Mesendoderm (in vitro differentiated cells): ENCODE data around the gene SHROOM2.
A peak's percentile ranks its signal among the peaks of the same experiment; 100 is the strongest.
"Not testable (repeated sequence)": the region's sequence is repeated elsewhere in the genome, so short reads cannot be mapped to it uniquely, and the experiment has no call there.

Experiments
- DNase-seq: peaks from one replicate; pipeline ENCODE4 v3.0.0; 2013
- H2AK5ac ChIP-seq: 2 replicates; pipeline ENCODE4 v1.6.1; 2013; ENCODE audit warnings: low read length, inconsistent platforms
- H2BK120ac ChIP-seq: 2 replicates; pipeline ENCODE4 v1.6.1; 2013; ENCODE audit warnings: low read depth, mild to moderate bottlenecking, low read length, moderate library complexity, mixed read lengths
- H2BK15ac ChIP-seq: replicated peaks from 2 replicates; pipeline ENCODE4 v1.6.1; 2013; ENCODE audit warnings: low read depth, mild to moderate bottlenecking, moderate library complexity
- H2BK5ac ChIP-seq: 2 replicates; pipeline ENCODE4 v1.6.1; 2013; ENCODE audit warnings: low read length, inconsistent platforms
- H3K18ac ChIP-seq: 2 replicates; pipeline ENCODE4 v1.6.1; 2013; ENCODE audit warnings: mild to moderate bottlenecking, low read length, mixed read lengths
- H3K23ac ChIP-seq: one replicate; pipeline ENCODE4 v1.6.1; 2013; ENCODE audit warnings: low read length
- H3K27ac ChIP-seq: 2 replicates; pipeline ENCODE4 v1.5.1; 2013; ENCODE audit warnings: low read depth, mild to moderate bottlenecking, inconsistent platforms, low read length, moderate library complexity
- H3K27me3 ChIP-seq: 2 replicates; pipeline ENCODE4 v1.6.1; 2013; ENCODE audit warnings: low read length, control low read depth, mild to moderate bottlenecking, inconsistent platforms; ENCODE audit not compliant: insufficient read depth, poor library complexity
- H3K36me3 ChIP-seq: 2 replicates; pipeline ENCODE4 v1.6.1; 2013; ENCODE audit warnings: low read length, inconsistent platforms; ENCODE audit not compliant: control insufficient read depth, insufficient read depth
- H3K4ac ChIP-seq: one replicate; pipeline ENCODE4 v1.6.1; 2013; ENCODE audit warnings: low read depth, mild to moderate bottlenecking, low read length, moderate library complexity
- H3K4me1 ChIP-seq: 2 replicates; pipeline ENCODE4 v1.6.1; 2013; ENCODE audit warnings: low read depth, low read length, inconsistent platforms; ENCODE audit not compliant: control insufficient read depth
- H3K4me2 ChIP-seq: 2 replicates; pipeline ENCODE4 v1.6.1; 2013; ENCODE audit warnings: low read length
- H3K4me3 ChIP-seq: 2 replicates; pipeline ENCODE4 v1.5.1; 2013; ENCODE audit warnings: mild to moderate bottlenecking, low read length
- H3K56ac ChIP-seq: one replicate; pipeline ENCODE4 v1.6.1; 2013; ENCODE audit warnings: low read length
- H3K79me1 ChIP-seq: 2 replicates; pipeline ENCODE4 v1.6.1; 2013; ENCODE audit warnings: low read length, inconsistent platforms
- H3K79me2 ChIP-seq: 2 replicates; pipeline ENCODE4 v1.6.1; 2013; ENCODE audit warnings: mild to moderate bottlenecking, low read length; ENCODE audit not compliant: control insufficient read depth, insufficient read depth
- H3K9ac ChIP-seq: 2 replicates; pipeline ENCODE4 v1.6.1; 2013; ENCODE audit warnings: low read length, inconsistent platforms
- H4K5ac ChIP-seq: one replicate; pipeline ENCODE4 v1.6.1; 2013; ENCODE audit warnings: low read length
- H4K8ac ChIP-seq: one replicate; pipeline ENCODE4 v1.6.1; 2013; ENCODE audit warnings: low read depth, mild to moderate bottlenecking, control low read depth, low read length, moderate library complexity
- WGBS: extraction: QIAGEN DNeasy Blood & Tissue Kit; methylation state at CpG from one replicate; pipeline ENCODE4 v1.1.7; 2013; ENCODE audit warnings: low lambda C conversion rate, missing lambda C conversion rate; ENCODE audit not compliant: insufficient coverage; ENCODE audit errors: extremely low coverage; 5-methylcytosine and 5-hydroxymethylcytosine counted together

Gene SHROOM2

GRCh38 chrX:9759337-9759736, 26.9 kb upstream of the SHROOM2 start:
- no CpG with 5 or more reads among the region's 8 CpGs for WGBS
- no peak overlapping the region for H3K4me3 ChIP-seq

GRCh38 chrX:9765072-9765736, 21.0 kb upstream of the SHROOM2 start:
- Histone ChIP-seq H3K9ac (peak overlapping the region; percentile 68), H2AK5ac (no peak overlapping the region), H3K4me2 (peak overlapping the region; percentile 25), H3K23ac (no peak overlapping the region), H2BK120ac (no peak overlapping the region), H3K56ac (peak overlapping the region; percentile 85), H3K18ac (peak overlapping the region; percentile 2), H3K27ac (no peak overlapping the region), H3K4ac (no peak overlapping the region), H3K79me2 (no peaks in the 10 kb centered on the region), H2BK5ac (no peak overlapping the region), H3K4me1 (no peaks in the 10 kb centered on the region), H3K79me1 (no peaks in the 10 kb centered on the region), H2BK15ac (no peak overlapping the region), H3K36me3 (no peaks in the 10 kb centered on the region), H3K4me3 (peak overlapping the region; percentile 24), H4K5ac (no peak overlapping the region), H4K8ac (no peak overlapping the region), H3K27me3 (no peaks in the 10 kb centered on the region)
- DNase-seq, result peak; percentile 42
- WGBS, result no CpG with 5 or more reads among the region's 67 CpGs

More at GRCh38 chrX:9759337-9759736, 26.9 kb upstream of the SHROOM2 start:
- Histone ChIP-seq H4K5ac (no peak overlapping the region), H3K4ac (no peak overlapping the region), H2AK5ac (no peak overlapping the region), H2BK15ac (no peak overlapping the region), H4K8ac (no peak overlapping the region), H3K79me1 (no peaks in the 10 kb centered on the region), H3K36me3 (no peaks in the 10 kb centered on the region), H3K23ac (no peak overlapping the region), H3K27me3 (no peaks in the 10 kb centered on the region), H3K56ac (no peak overlapping the region), H3K79me2 (no peaks in the 10 kb centered on the region), H3K4me1 (no peaks in the 10 kb centered on the region), H3K4me2 (no peak overlapping the region), H3K27ac (no peak overlapping the region), H3K9ac (no peak overlapping the region), H2BK120ac (no peak overlapping the region), H2BK5ac (no peak overlapping the region), H3K18ac (no peak overlapping the region)
- DNase-seq, result no peak

GRCh38 chrX:9765737-9766097, 20.5 kb upstream of the SHROOM2 start, which contains the start of gene GPR143:
Gene GPR143 (minus strand): TSS chrX:9765847. CDS start chrX:9765817, 30 bp downstream.
- Histone ChIP-seq H2BK5ac (no peak within 1 kb of the TSS), H3K79me1 (no peaks in the 10 kb centered on the region), H3K79me2 (no peaks in the 10 kb centered on the region), H3K36me3 (no peaks in the 10 kb centered on the region), H3K4me1 (no peaks in the 10 kb centered on the region), H3K27ac (no peak within 1 kb of the TSS), H2AK5ac (no peak within 1 kb of the TSS), H3K4me3 (peak within 1 kb of the TSS; percentile 24), H2BK15ac (no peak within 1 kb of the TSS), H3K27me3 (no peaks in the 10 kb centered on the region), H3K9ac (peak within 1 kb of the TSS; percentile 68), H2BK120ac (no peak within 1 kb of the TSS), H3K56ac (peak within 1 kb of the TSS; percentile 85), H4K8ac (no peak within 1 kb of the TSS), H4K5ac (no peak within 1 kb of the TSS), H3K4me2 (peak within 1 kb of the TSS; percentile 25), H3K4ac (no peak within 1 kb of the TSS), H3K23ac (no peak within 1 kb of the TSS), H3K18ac (peak within 1 kb of the TSS; percentile 2)
- WGBS, result no CpG with 5 or more reads among the region's 26 CpGs
- DNase-seq, result peak; percentile 63

- Histone ChIP-seq H3K27me3 (no peaks in the 10 kb centered on the region), H3K79me1 (no peaks in the 10 kb centered on the region), H2AK5ac (no peak overlapping the region), H3K23ac (no peak overlapping the region), H3K4me3 (no peak overlapping the region), H3K4me1 (no peaks in the 10 kb centered on the region), H3K36me3 (no peaks in the 10 kb centered on the region), H2BK120ac (no peak overlapping the region), H4K5ac (no peak overlapping the region), H3K18ac (peak overlapping the region; percentile 28), H3K27ac (no peak overlapping the region), H2BK15ac (no peak overlapping the region), H4K8ac (no peak overlapping the region), H3K4me2 (no peak overlapping the region), H3K79me2 (no peaks in the 10 kb centered on the region), H3K9ac (no peak overlapping the region), H3K56ac (no peak overlapping the region), H3K4ac (no peak overlapping the region), H2BK5ac (no peak overlapping the region)
- WGBS, result no CpG with 5 or more reads among the region's 6 CpGs
- no peak for DNase-seq
These were observed 18.9 kb upstream of the SHROOM2 start for GRCh38 chrX:9767375-9767774.

- not testable (repeated sequence) for H2BK120ac ChIP-seq, H3K36me3 ChIP-seq, H3K56ac ChIP-seq, H3K79me1 ChIP-seq, DNase-seq, H4K5ac ChIP-seq, H3K18ac ChIP-seq, H3K4me2 ChIP-seq, H2BK5ac ChIP-seq, H3K27me3 ChIP-seq, H2AK5ac ChIP-seq, H3K23ac ChIP-seq, H3K9ac ChIP-seq, H3K79me2 ChIP-seq, H4K8ac ChIP-seq, H3K4me1 ChIP-seq, H3K27ac ChIP-seq, H3K4ac ChIP-seq, H2BK15ac ChIP-seq, H3K4me3 ChIP-seq
- no CpG with 5 or more reads among the region's 5 CpGs for WGBS
These were observed 17.8 kb upstream of the SHROOM2 start for GRCh38 chrX:9768321-9768839.

- no peak overlapping the region for H4K5ac ChIP-seq
- no peak overlapping the region for H3K4ac ChIP-seq
- WGBS, result no CpG with 5 or more reads among the region's 1 CpG
- H3K27ac ChIP-seq, result no peak overlapping the region
- DNase-seq, result peak; percentile 84
- H2BK5ac ChIP-seq, result no peak overlapping the region
- H3K18ac ChIP-seq, result no peak overlapping the region
- H3K79me2 ChIP-seq, result no peaks in the 10 kb centered on the region
- no peaks in the 10 kb centered on the region for H3K27me3 ChIP-seq
- H3K4me3 ChIP-seq, result no peak overlapping the region
- H3K56ac ChIP-seq, result peak overlapping the region; percentile 10
- H2BK120ac ChIP-seq, result no peak overlapping the region
- no peaks in the 10 kb centered on the region for H3K79me1 ChIP-seq
- H3K36me3 ChIP-seq, result no peaks in the 10 kb centered on the region
- H2AK5ac ChIP-seq, result no peak overlapping the region
- H3K4me2 ChIP-seq, result no peak overlapping the region
- H3K4me1 ChIP-seq, result no peaks in the 10 kb centered on the region
- no peak overlapping the region for H4K8ac ChIP-seq
- H3K23ac ChIP-seq, result no peak overlapping the region
- no peak overlapping the region for H2BK15ac ChIP-seq
- no peak overlapping the region for H3K9ac ChIP-seq
These were observed 15.9 kb upstream of the SHROOM2 start for GRCh38 chrX:9770319-9770718.
